Body of pancreas (tissue), 4 donors: ENCODE data around the gene CXCL10.

ENCODE experiments used
- POLR2A ChIP-seq, 3 donors: fragments of 450-650 bp; IDR thresholded peaks; one replicate each; pipeline ENCODE4 v1.6.1; 2016; ENCODE audit warnings: antibody characterized with exemption in 3 of 3, mild to moderate bottlenecking in 2 of 3
- TF ChIP-seq, protein P1 (sequence below), 7 experiments: fragments of 450-650 bp in 4 of 7; fragments of 200-600 bp in 3 of 7; sonication (generic) in 3 of 7; IDR thresholded peaks; one replicate each; pipeline ENCODE4 v1.5.1; 2016 to 2019; ENCODE audit warnings: antibody characterized with exemption in 7 of 7

DNA sequence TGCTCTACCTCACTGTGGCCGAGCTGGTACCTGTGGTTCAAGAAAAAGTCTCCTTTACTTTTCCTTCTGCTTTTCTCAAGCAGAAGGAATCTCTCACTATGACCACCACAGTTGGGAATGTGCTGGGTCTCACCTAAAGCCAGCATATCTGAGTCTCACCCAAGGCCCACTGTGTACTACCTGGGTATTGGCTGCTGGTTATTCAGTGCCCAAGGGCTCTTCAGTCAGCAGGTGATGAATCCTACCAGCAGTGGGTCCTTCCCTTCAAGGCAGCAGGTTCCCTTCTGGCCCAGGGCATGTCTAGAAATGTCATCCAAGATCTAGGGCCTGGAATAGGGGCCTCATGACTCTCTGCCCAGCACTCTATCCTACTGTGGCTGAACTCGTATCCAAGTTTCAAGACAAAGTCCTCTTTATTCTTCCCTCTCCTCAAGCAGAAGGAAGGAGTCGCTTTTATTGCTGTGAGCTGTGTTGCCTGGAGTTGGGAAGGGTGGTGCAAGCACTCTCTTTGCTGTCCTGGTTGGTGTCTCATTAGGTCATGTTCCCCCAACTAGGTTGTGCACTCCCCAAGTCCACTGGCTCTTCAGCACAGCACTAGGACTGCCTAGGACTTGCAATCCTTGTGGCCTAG lies 6.1 kb downstream of the CXCL10 start:
- TF ChIP-seq, protein P1, sequence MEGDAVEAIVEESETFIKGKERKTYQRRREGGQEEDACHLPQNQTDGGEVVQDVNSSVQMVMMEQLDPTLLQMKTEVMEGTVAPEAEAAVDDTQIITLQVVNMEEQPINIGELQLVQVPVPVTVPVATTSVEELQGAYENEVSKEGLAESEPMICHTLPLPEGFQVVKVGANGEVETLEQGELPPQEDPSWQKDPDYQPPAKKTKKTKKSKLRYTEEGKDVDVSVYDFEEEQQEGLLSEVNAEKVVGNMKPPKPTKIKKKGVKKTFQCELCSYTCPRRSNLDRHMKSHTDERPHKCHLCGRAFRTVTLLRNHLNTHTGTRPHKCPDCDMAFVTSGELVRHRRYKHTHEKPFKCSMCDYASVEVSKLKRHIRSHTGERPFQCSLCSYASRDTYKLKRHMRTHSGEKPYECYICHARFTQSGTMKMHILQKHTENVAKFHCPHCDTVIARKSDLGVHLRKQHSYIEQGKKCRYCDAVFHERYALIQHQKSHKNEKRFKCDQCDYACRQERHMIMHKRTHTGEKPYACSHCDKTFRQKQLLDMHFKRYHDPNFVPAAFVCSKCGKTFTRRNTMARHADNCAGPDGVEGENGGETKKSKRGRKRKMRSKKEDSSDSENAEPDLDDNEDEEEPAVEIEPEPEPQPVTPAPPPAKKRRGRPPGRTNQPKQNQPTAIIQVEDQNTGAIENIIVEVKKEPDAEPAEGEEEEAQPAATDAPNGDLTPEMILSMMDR (IDR thresholded peaks at IDR 0.05): no peak
- no peak for TF ChIP-seq POLR2A (IDR thresholded peaks at IDR 0.05)
